Fibroblast of lung (primary cell): Measurements from ENCODE around the gene RAB28.

ENCODE experiments used
- CTCF ChIP-seq, 2 donors: IDR thresholded peaks in 1 of 2; conservative IDR thresholded peaks in 1 of 2; 1 replicate in 1 of 2; 2 replicates in 1 of 2; pipeline ENCODE4 v1.5.1; 2011 to 2012; ENCODE audit warnings: low read length in 2 of 2, control low read depth in 1 of 2, inconsistent platforms in 1 of 2, low read depth in 1 of 2, mild to moderate bottlenecking in 1 of 2
- EZH2 ChIP-seq: IDR thresholded peaks from 2 replicates; pipeline ENCODE4 v1.5.1; 2012; ENCODE audit warnings: low read length, control low read depth, mild to moderate bottlenecking; ENCODE audit errors: missing control alignments

GRCh38 chr4:13340672-13341071, 143.5 kb downstream of the RAB28 start:
- TF ChIP-seq CTCF (conservative IDR thresholded peaks at IDR 0.05 in 1 of 2, IDR thresholded peaks at IDR 0.05 in 1 of 2; ENCODE audit: low read depth in 1 of 2, low read length in 2 of 2) (no peak), EZH2 (no peak)
